Caco-2 (cell line): Measurements from ENCODE around the gene C1QA. TPM values are rescaled to one million over a fixed set of nuclear protein-coding genes. Genes with fewer than 3 reads are reported as not detected.

Experiments
- BruUV-seq: library from RNA; stranded (reverse); fragments of 400-500 nt; replicated peaks from 2 replicates; lab custom pipeline; 2021; lab: Mats Ljungman, UMichigan
- CTCF ChIA-PET: fragments of 300-600 bp; sonication (Branson Sonifier 250); formaldehyde crosslinking; loops from one replicate; lab custom pipeline; 2022; ENCODE audit warnings: antibody characterized with exemption; lab: Charles Lee
- POLR2A ChIA-PET: fragments of 300-600 bp; sonication (Branson Sonifier 250); formaldehyde crosslinking; loops from one replicate; lab custom pipeline; 2022; ENCODE audit warnings: antibody characterized with exemption; lab: Charles Lee
- DNase-seq, 2 experiments: peaks; one replicate each; pipeline versions ENCODE4 v3.0.0 to v3.0.0-alpha.2; 2020 to 2022
- H3K27me3 ChIP-seq: replicated peaks from 2 replicates; pipeline ENCODE4 v1.6.0; 2011; ENCODE audit warnings: low read length; ENCODE audit not compliant: control insufficient read depth, insufficient read depth
- H3K36me3 ChIP-seq: 2 replicates; pipeline ENCODE4 v1.5.1; 2011; ENCODE audit warnings: low read length; ENCODE audit not compliant: control insufficient read depth, insufficient read depth
- H3K4me1 ChIP-seq: fragments of 250-450 bp; sonication (Bioruptor Pico); 2 replicates; pipeline ENCODE4 v1.5.1; 2020; ENCODE audit warnings: mild to moderate bottlenecking
- H3K4me3 ChIP-seq: 2 replicates; pipeline ENCODE4 v1.5.1; 2011; ENCODE audit warnings: low read depth, mild to moderate bottlenecking, control low read depth, low read length
- H3K9me3 ChIP-seq: fragments of 250-450 bp; sonication (Bioruptor Pico); 2 replicates; pipeline ENCODE4 v1.5.1; 2020; ENCODE audit warnings: mild to moderate bottlenecking, moderate library complexity
- H3K27ac Mint-ChIP-seq: one replicate; pipeline ENCODE4 v1.8.0; 2022; ENCODE audit warnings: mixed read lengths; ENCODE audit not compliant: unreplicated experiment
- H3K27me3 Mint-ChIP-seq: one replicate; pipeline ENCODE4 v1.8.0; 2022; ENCODE audit warnings: mixed read lengths; ENCODE audit not compliant: insufficient read depth, unreplicated experiment
- H3K36me3 Mint-ChIP-seq: one replicate; pipeline ENCODE4 v1.8.0; 2022; ENCODE audit warnings: mild to moderate bottlenecking, mixed read lengths; ENCODE audit not compliant: insufficient read depth, unreplicated experiment
- H3K4me1 Mint-ChIP-seq: one replicate; pipeline ENCODE4 v1.8.0; 2022; ENCODE audit warnings: low read depth, mixed read lengths; ENCODE audit not compliant: unreplicated experiment
- H3K4me3 Mint-ChIP-seq: one replicate; pipeline ENCODE4 v1.8.0; 2022; ENCODE audit warnings: mild to moderate bottlenecking, moderate library complexity, mixed read lengths; ENCODE audit not compliant: unreplicated experiment
- H3K9me3 Mint-ChIP-seq: one replicate; pipeline ENCODE4 v1.8.0; 2022; ENCODE audit warnings: mixed read lengths; ENCODE audit not compliant: unreplicated experiment
- CTCF ChIP-seq, 2 experiments: fragments of 200-600 bp in 1 of 2; IDR thresholded peaks; 1 replicate in 1 of 2; 2 replicates in 1 of 2; pipeline versions ENCODE4 v1.5.1 to v1.8.0; 2011 to 2022; ENCODE audit warnings: antibody characterized with exemption in 1 of 2, control low read depth in 1 of 2, inconsistent platforms in 1 of 2, low read depth in 1 of 2, low read length in 1 of 2, mild to moderate bottlenecking in 1 of 2, moderate library complexity in 1 of 2; ENCODE audit not compliant: insufficient read depth in 1 of 2, severe bottlenecking in 1 of 2, unreplicated experiment in 1 of 2
- intact Hi-C: fragments of 100-400 bp; cut with micrococcal nuclease; formaldehyde crosslinking; loops from one replicate; pipeline ENCODE4 v1.10.0; 2022; ENCODE audit not compliant: unreplicated experiment
- total RNA-seq: library from RNA; stranded (reverse); gene quantifications from 2 replicates; pipeline ENCODE4 v1.2.3, GENCODE V29; 2022

Gene C1QA
- total RNA-seq, 1 experiment from 2014 or later: not detected

DNA sequence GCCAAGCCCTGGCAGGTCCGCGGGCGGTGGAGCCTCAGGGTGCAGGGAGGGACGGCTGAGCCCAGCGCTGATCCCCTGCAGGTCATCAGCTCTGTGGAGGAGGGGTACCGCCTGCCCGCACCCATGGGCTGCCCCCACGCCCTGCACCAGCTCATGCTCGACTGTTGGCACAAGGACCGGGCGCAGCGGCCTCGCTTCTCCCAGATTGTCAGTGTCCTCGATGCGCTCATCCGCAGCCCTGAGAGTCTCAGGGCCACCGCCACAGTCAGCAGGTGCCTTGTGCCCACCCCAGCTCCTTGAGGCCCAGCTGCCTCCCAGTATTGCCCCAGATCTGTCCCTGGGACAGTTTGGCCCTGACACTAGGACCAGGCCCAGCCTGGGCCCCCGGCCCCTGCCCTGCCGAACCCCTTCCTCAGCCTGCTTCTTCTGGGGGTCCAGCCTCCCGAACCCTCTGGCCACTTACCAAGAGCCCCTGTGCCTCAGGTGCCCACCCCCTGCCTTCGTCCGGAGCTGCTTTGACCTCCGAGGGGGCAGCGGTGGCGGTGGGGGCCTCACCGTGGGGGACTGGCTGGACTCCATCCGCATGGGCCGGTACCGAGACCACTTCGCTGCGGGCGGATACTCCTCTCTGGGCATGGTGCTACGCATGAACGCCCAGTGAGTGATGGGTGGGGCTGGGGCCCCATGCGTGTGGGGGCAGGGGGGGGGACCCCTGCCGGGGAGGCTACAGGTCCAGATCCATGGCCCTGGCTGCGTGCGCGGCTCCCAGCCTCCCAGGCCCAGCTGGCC, 35.4 kb upstream of the C1QA start:
- Histone ChIP-seq H3K36me3 (no peaks in the 10 kb centered on the region), H3K4me3 (no peak overlapping the region), H3K9me3 (no peaks in the 10 kb centered on the region), H3K27me3 (no peaks in the 10 kb centered on the region), H3K4me1 (no peaks in the 10 kb centered on the region)
- POLR2A ChIA-PET: no interaction called here
- CTCF ChIA-PET: no interaction called here
- intact Hi-C loops: no loop called here
- H3K27ac Mint-ChIP-seq: no peak overlapping the region
- H3K4me1 Mint-ChIP-seq: no peaks in the 10 kb centered on the region
- BruUV-seq: no TSS peak
- no peak for DNase-seq
- H3K36me3 Mint-ChIP-seq: no peaks in the 10 kb centered on the region
- no peak for TF ChIP-seq CTCF (IDR thresholded peaks at IDR 0.05; ENCODE audit: insufficient read depth in 1 of 2, low read depth in 1 of 2, low read length in 1 of 2, severe bottlenecking in 1 of 2, unreplicated experiment in 1 of 2)
- H3K9me3 Mint-ChIP-seq: no peaks in the 10 kb centered on the region
- no peak overlapping the region for H3K4me3 Mint-ChIP-seq
- H3K27me3 Mint-ChIP-seq: peaks cover 32% of the 10 kb centered on the region

DNA sequence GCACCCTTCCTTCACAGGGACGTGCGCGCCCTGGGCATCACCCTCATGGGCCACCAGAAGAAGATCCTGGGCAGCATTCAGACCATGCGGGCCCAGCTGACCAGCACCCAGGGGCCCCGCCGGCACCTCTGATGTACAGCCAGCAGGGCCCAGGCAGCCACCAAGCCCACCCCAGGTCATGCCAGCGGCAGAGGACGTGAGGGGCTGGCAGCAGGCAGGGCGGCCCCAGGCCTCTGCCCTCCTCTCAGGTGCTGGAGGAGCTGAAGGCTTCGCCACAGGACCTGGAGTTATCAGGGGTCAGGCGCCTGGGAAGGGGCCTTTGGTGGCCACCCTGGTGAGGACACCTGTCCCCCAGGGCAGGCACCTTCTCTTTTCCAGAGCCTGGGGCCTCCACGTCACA, 34.8 kb upstream of the C1QA start:
- no peak for TF ChIP-seq CTCF (IDR thresholded peaks at IDR 0.05; ENCODE audit: insufficient read depth in 1 of 2, low read depth in 1 of 2, low read length in 1 of 2, severe bottlenecking in 1 of 2, unreplicated experiment in 1 of 2)
- ChIA-PET CTCF (no interaction called here), POLR2A (no interaction called here)
- no peak for DNase-seq
- no peaks in the 10 kb centered on the region for H3K9me3 Mint-ChIP-seq
- H3K27me3 ChIP-seq: no peaks in the 10 kb centered on the region
- no peaks in the 10 kb centered on the region for H3K4me1 Mint-ChIP-seq
- H3K27ac Mint-ChIP-seq: no peak overlapping the region
- BruUV-seq: no TSS peak
- H3K4me3 ChIP-seq: no peak overlapping the region
- peaks cover 35% of the 10 kb centered on the region for H3K27me3 Mint-ChIP-seq
- no peaks in the 10 kb centered on the region for H3K4me1 ChIP-seq
- intact Hi-C loops: no loop called here
- H3K9me3 ChIP-seq: no peaks in the 10 kb centered on the region
- H3K36me3 Mint-ChIP-seq: no peaks in the 10 kb centered on the region
- H3K36me3 ChIP-seq: no peaks in the 10 kb centered on the region
- no peak overlapping the region for H3K4me3 Mint-ChIP-seq

DNA sequence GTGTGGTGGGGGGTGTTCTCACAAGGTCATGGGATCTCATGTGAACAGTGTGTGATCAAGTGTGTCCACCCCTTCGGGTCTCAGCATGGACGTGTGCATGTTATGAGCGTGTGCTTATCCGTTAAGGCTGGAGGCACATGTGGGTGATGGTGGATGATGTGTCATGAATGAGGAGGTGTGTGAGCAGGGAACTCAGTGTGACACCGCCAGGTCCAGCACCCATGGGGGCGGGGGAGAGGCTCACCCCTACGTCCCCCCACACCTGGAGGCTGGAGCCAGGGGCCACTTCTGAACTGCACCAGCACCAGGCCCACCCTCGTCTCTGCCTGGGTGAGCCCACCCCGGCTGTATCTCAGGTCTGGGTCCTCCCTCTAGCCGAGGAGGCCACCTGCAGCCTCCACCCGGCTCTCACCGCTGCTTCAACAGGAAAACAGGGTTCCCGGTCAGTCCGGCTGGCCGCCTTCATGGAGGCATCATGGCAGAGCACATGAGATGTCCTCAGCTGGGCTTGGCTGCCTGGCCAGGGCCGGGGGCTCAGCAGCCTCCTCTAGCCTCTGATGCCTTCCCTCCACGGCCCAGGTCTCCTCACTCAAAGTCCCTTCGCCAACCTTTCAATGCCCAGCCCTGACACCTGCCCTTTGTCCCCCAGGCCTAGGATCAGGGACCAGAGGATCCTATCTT, 34.2 kb upstream of the C1QA start:
- no peaks in the 10 kb centered on the region for H3K9me3 Mint-ChIP-seq

More for the DNA sequence above, 34.2 kb upstream of the C1QA start:
- no peak overlapping the region for H3K27ac Mint-ChIP-seq
- no peaks in the 10 kb centered on the region for H3K36me3 Mint-ChIP-seq
- no peak for TF ChIP-seq CTCF (IDR thresholded peaks at IDR 0.05; ENCODE audit: insufficient read depth in 1 of 2, low read depth in 1 of 2, low read length in 1 of 2, severe bottlenecking in 1 of 2, unreplicated experiment in 1 of 2)
- ChIA-PET CTCF (no interaction called here), POLR2A (no interaction called here)
- intact Hi-C loops: no loop called here
- no peaks in the 10 kb centered on the region for H3K4me1 ChIP-seq
- peaks cover 35% of the 10 kb centered on the region for H3K27me3 Mint-ChIP-seq
- no peaks in the 10 kb centered on the region for H3K4me1 Mint-ChIP-seq
- H3K4me3 ChIP-seq: no peak overlapping the region
- H3K27me3 ChIP-seq: no peaks in the 10 kb centered on the region
- no peak overlapping the region for H3K4me3 Mint-ChIP-seq
- DNase-seq: no peak
- no TSS peak for BruUV-seq
- H3K36me3 ChIP-seq: no peaks in the 10 kb centered on the region
- H3K9me3 ChIP-seq: no peaks in the 10 kb centered on the region
